ENCODE results near the gene POM121.
"Not testable (repeated sequence)": the region's sequence is repeated elsewhere in the genome, so short reads cannot be mapped to it uniquely, and the experiment has no call there.

DNA sequence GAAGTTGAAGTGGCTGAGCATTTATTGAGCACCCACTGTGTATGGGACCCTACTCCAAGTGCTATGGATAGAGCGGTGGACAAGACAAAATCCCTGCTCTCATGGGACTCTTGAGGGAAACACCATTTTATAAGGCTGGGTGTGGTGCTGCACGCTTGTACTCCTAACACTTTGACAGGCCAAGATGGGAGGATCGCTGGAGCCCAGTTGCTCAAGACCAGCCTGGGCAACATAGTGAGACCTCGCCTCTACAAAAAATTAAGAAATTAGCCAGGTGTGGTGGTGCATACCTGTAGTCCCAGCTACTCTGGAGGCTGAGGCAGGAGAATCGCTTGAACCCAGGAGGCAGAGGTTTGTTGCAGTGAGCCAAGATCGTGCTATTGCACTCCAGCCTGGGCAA lies 2.9 kb downstream of the POM121 start:
- TF ChIP-seq EZH2 (IDR thresholded peaks at IDR 0.05; ENCODE audit: low read length) = not testable (repeated sequence)
- TF ChIP-seq, protein P1, sequence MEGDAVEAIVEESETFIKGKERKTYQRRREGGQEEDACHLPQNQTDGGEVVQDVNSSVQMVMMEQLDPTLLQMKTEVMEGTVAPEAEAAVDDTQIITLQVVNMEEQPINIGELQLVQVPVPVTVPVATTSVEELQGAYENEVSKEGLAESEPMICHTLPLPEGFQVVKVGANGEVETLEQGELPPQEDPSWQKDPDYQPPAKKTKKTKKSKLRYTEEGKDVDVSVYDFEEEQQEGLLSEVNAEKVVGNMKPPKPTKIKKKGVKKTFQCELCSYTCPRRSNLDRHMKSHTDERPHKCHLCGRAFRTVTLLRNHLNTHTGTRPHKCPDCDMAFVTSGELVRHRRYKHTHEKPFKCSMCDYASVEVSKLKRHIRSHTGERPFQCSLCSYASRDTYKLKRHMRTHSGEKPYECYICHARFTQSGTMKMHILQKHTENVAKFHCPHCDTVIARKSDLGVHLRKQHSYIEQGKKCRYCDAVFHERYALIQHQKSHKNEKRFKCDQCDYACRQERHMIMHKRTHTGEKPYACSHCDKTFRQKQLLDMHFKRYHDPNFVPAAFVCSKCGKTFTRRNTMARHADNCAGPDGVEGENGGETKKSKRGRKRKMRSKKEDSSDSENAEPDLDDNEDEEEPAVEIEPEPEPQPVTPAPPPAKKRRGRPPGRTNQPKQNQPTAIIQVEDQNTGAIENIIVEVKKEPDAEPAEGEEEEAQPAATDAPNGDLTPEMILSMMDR (optimal IDR thresholded peaks at IDR 0.05 in 1 of 3, IDR thresholded peaks at IDR 0.05 in 1 of 3, conservative IDR thresholded peaks at IDR 0.05 in 1 of 3; ENCODE audit: extremely low read depth in 1 of 3, insufficient read depth in 2 of 3, low read length in 3 of 3) = not testable (repeated sequence)
